ENCODE data around the gene ACVR1. TPM values are rescaled to one million over a fixed set of nuclear protein-coding genes. Genes with fewer than 3 reads are reported as not detected.

Gene ACVR1
- total RNA-seq, 1 experiment from 2014 or later = 26.4 TPM

- Mint-ChIP-seq H3K4me3 (ENCODE audit: unreplicated experiment) (no peak overlapping the region), H3K27me3 (ENCODE audit: insufficient read depth, unreplicated experiment) (no peaks in the 10 kb centered on the region), H3K27ac (ENCODE audit: low read depth, unreplicated experiment) (no peak overlapping the region), H3K9me3 (ENCODE audit: unreplicated experiment) (no peaks in the 10 kb centered on the region), H3K36me3 (ENCODE audit: insufficient read depth, unreplicated experiment) (no peaks in the 10 kb centered on the region), H3K4me1 (ENCODE audit: insufficient read depth, unreplicated experiment) (no peaks in the 10 kb centered on the region)
- no peak for DNase-seq (ENCODE audit: unreplicated experiment)
- intact Hi-C loops (cut with micrococcal nuclease) = no loop called here
- BruUV-seq (replicated peaks) = no TSS peak
- CTCF ChIA-PET = interaction anchor here (0.6 to 1.4 kb wide), 3 partner anchors 8 to 24 kb away, joined by 3 to 4 read pairs (median 3); no protein-coding TSS in a partner anchor
- no peak for TF ChIP-seq CTCF (IDR thresholded peaks at IDR 0.05; ENCODE audit: unreplicated experiment)
- POLR2A ChIA-PET = no interaction called here
These were observed 35.6 kb upstream of the ACVR1 start for GRCh38 chr2:157911750-157912149.

DNA sequence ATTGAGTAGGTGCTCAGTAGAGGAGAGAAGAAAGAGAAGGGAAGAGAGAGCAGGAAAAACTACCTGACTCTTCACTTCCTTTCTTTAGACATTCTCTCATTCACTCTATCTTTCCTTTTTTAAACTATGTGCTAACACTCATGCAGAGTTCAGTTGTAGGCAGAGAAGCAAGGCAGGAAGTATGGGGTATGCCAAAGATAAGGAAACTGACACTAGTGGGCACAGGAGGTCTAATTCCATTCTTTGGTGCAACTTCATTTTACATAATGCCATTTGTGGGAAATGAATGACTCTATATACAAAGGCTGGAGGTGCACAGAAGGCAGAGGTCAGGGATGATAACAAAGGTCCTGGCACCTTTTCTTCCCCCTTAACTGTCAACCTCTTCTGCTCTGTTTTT is 35.1 kb upstream of the ACVR1 start:
- Mint-ChIP-seq H3K27ac (ENCODE audit: low read depth, unreplicated experiment) (no peak overlapping the region), H3K36me3 (ENCODE audit: insufficient read depth, unreplicated experiment) (no peaks in the 10 kb centered on the region), H3K4me3 (ENCODE audit: unreplicated experiment) (no peak overlapping the region), H3K9me3 (ENCODE audit: unreplicated experiment) (no peaks in the 10 kb centered on the region), H3K4me1 (ENCODE audit: insufficient read depth, unreplicated experiment) (no peaks in the 10 kb centered on the region), H3K27me3 (ENCODE audit: insufficient read depth, unreplicated experiment) (no peaks in the 10 kb centered on the region)
- intact Hi-C loops (cut with micrococcal nuclease) = no loop called here
- ChIA-PET CTCF (interaction anchor here (0.6 to 1.4 kb wide), 2 partner anchors 10 to 25 kb away, joined by 3 read pairs; no protein-coding TSS in a partner anchor), POLR2A (no interaction called here)
- DNase-seq (ENCODE audit: unreplicated experiment) = no peak
- no TSS peak for BruUV-seq (replicated peaks)
- TF ChIP-seq CTCF (IDR thresholded peaks at IDR 0.05; ENCODE audit: unreplicated experiment) = no peak

- CTCF ChIA-PET = interaction anchor here (0.6 to 1.0 kb wide), 3 partner anchors 10 to 116 kb away, joined by 3 to 5 read pairs (median 3); no protein-coding TSS in a partner anchor
- H3K27ac Mint-ChIP-seq (ENCODE audit: low read depth, unreplicated experiment) = no peak overlapping the region
- H3K4me1 Mint-ChIP-seq (ENCODE audit: insufficient read depth, unreplicated experiment) = peaks cover 12% of the 10 kb centered on the region
- no peak overlapping the region for H3K4me3 Mint-ChIP-seq (ENCODE audit: unreplicated experiment)
- BruUV-seq (replicated peaks) = no TSS peak
- DNase-seq (ENCODE audit: unreplicated experiment) = no peak
- H3K9me3 Mint-ChIP-seq (ENCODE audit: unreplicated experiment) = no peaks in the 10 kb centered on the region
- no peaks in the 10 kb centered on the region for H3K27me3 Mint-ChIP-seq (ENCODE audit: insufficient read depth, unreplicated experiment)
- intact Hi-C loops (cut with micrococcal nuclease) = no loop called here
- POLR2A ChIA-PET = interaction anchor here (0.7 kb wide), 1 partner anchor 29 kb away, joined by 5 read pairs; the partner anchor contains the start of gene ACVR1
- H3K36me3 Mint-ChIP-seq (ENCODE audit: insufficient read depth, unreplicated experiment) = no peaks in the 10 kb centered on the region
- TF ChIP-seq CTCF (IDR thresholded peaks at IDR 0.05; ENCODE audit: unreplicated experiment) = no peak
These were observed 29.0 kb upstream of the ACVR1 start for GRCh38 chr2:157905092-157905491.

GRCh38 chr2:157903626-157904025 is 27.5 kb upstream of the ACVR1 start:
- H3K4me3 Mint-ChIP-seq (ENCODE audit: unreplicated experiment) = no peak overlapping the region
- H3K27ac Mint-ChIP-seq (ENCODE audit: low read depth, unreplicated experiment) = no peak overlapping the region

More at GRCh38 chr2:157903626-157904025, 27.5 kb upstream of the ACVR1 start:
- H3K9me3 Mint-ChIP-seq (ENCODE audit: unreplicated experiment) = no peaks in the 10 kb centered on the region
- H3K36me3 Mint-ChIP-seq (ENCODE audit: insufficient read depth, unreplicated experiment) = no peaks in the 10 kb centered on the region
- TF ChIP-seq CTCF (IDR thresholded peaks at IDR 0.05; ENCODE audit: unreplicated experiment) = no peak
- peaks cover 22% of the 10 kb centered on the region for H3K4me1 Mint-ChIP-seq (ENCODE audit: insufficient read depth, unreplicated experiment)
- BruUV-seq (replicated peaks) = no TSS peak
- POLR2A ChIA-PET = interaction anchor here (0.6 kb wide), 1 partner anchor 51 kb away, joined by 3 read pairs; no protein-coding TSS in a partner anchor
- no peaks in the 10 kb centered on the region for H3K27me3 Mint-ChIP-seq (ENCODE audit: insufficient read depth, unreplicated experiment)
- CTCF ChIA-PET = interaction anchor here (0.9 kb wide), 1 partner anchor 8 kb away, joined by 3 read pairs; no protein-coding TSS in a partner anchor
- no peak for DNase-seq (ENCODE audit: unreplicated experiment)
- intact Hi-C loops (cut with micrococcal nuclease) = no loop called here

All from MCF 10A (cell line).